ENCODE results near the gene COX7A2.

COX7A2 gene

GRCh38 chr6:75243333-75244062 lies at the start of gene COX7A2:
COX7A2 (minus strand) TSS chr6:75243801; CDS start chr6:75243734, 67 bp downstream.
- peak; percentile 79 for DNase-seq (ENCODE audit: low spot score)
- no peak for TF ChIP-seq CTCF (IDR thresholded peaks at IDR 0.05; ENCODE audit: borderline replicate concordance, control extremely low read depth, extremely low read depth, insufficient read depth, missing control alignments)
- in situ Hi-C loops (cut with MboI; ENCODE audit: low sequenced_read_pairs, unreplicated experiment) = no loop called here

GRCh38 chr6:75292555-75292954 lies 49.0 kb upstream of the COX7A2 start:
- no peak for TF ChIP-seq CTCF (IDR thresholded peaks at IDR 0.05; ENCODE audit: borderline replicate concordance, control extremely low read depth, extremely low read depth, insufficient read depth, missing control alignments)
- in situ Hi-C loops (cut with MboI; ENCODE audit: low sequenced_read_pairs, unreplicated experiment) = loop anchor here (10.0 kb wide), 1 partner anchor 242 kb away; no protein-coding TSS in a partner anchor
- DNase-seq (ENCODE audit: low spot score) = no peak

GRCh38 chr6:75291744-75292143 lies 48.1 kb upstream of the COX7A2 start:
- in situ Hi-C loops (cut with MboI; ENCODE audit: low sequenced_read_pairs, unreplicated experiment) = loop anchor here (10.0 kb wide), 1 partner anchor 243 kb away; no protein-coding TSS in a partner anchor

GRCh38 chr6:75291331-75291730 lies 47.7 kb upstream of the COX7A2 start:
- no peak for TF ChIP-seq CTCF (IDR thresholded peaks at IDR 0.05; ENCODE audit: borderline replicate concordance, control extremely low read depth, extremely low read depth, insufficient read depth, missing control alignments)
- in situ Hi-C loops (cut with MboI; ENCODE audit: low sequenced_read_pairs, unreplicated experiment) = loop anchor here (10.0 kb wide), 1 partner anchor 243 kb away; no protein-coding TSS in a partner anchor
- no peak for DNase-seq (ENCODE audit: low spot score)

More at GRCh38 chr6:75291744-75292143, 48.1 kb upstream of the COX7A2 start:
- no peak for DNase-seq (ENCODE audit: low spot score)
- TF ChIP-seq CTCF (IDR thresholded peaks at IDR 0.05; ENCODE audit: borderline replicate concordance, control extremely low read depth, extremely low read depth, insufficient read depth, missing control alignments) = no peak

- no peak for TF ChIP-seq CTCF (IDR thresholded peaks at IDR 0.05; ENCODE audit: borderline replicate concordance, control extremely low read depth, extremely low read depth, insufficient read depth, missing control alignments)
- DNase-seq (ENCODE audit: low spot score) = no peak
- in situ Hi-C loops (cut with MboI; ENCODE audit: low sequenced_read_pairs, unreplicated experiment) = loop anchor here (10.0 kb wide), 1 partner anchor 244 kb away; no protein-coding TSS in a partner anchor
Measured at GRCh38 chr6:75290136-75290945, 46.7 kb upstream of the COX7A2 start.

- no peak for TF ChIP-seq CTCF (IDR thresholded peaks at IDR 0.05; ENCODE audit: borderline replicate concordance, control extremely low read depth, extremely low read depth, insufficient read depth, missing control alignments)
- DNase-seq (ENCODE audit: low spot score) = no peak
- in situ Hi-C loops (cut with MboI; ENCODE audit: low sequenced_read_pairs, unreplicated experiment) = no loop called here
Measured at GRCh38 chr6:75288023-75288422, 44.4 kb upstream of the COX7A2 start.
